ENCODE measurements around the gene RRP1B. TPM values are rescaled to one million over a fixed set of nuclear protein-coding genes. Genes with fewer than 3 reads are reported as not detected.

RRP1B gene
- total RNA-seq, 1 donor from 2014 or later = 47.4 TPM

DNA sequence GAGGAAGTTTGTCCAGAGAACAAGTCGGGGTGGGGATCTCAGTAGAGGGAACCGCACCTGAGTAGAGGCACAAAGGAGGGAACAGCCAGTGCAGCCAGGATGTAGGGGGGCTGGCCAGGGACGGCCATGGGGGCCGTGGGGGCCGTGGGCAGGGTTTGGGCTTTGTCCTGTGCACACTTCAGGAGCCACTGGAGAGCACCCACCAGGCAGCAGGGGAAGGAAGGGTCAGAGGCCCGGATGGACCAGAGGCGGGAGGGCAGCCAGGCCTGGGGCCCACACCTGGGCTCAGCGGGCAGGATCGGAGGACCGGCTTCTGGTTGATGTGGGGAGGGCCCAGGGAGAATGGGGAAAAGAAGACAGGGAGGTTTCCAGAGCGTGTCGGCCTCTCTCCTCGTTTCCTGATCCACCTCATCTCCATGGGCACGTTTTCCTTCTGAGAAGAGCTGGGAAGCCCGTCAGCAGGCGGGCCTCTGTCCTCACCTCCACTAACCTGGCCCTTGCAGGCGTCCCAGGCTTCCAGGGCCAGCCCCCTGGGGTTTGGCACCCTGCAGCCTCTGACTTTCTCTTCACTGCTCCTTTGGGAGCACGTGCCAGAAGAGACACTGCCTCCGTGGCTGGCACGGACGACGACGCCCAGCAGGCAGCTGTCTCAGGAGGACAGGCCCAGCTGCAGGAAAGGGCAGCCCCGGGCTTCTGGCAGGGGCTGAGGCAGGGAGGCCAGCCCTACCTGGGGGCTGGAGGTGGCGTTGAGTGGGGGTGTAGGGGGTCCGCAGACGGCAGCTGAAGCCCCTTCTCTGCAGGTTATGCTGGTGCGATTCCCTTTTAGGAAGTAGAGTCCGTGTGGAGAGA, 42.8 kb downstream of the RRP1B start:
- no peak for DNase-seq (ENCODE audit: low read depth)
- Histone ChIP-seq H3K27me3 (ENCODE audit: control insufficient read depth, insufficient read depth, low read length) (no peaks in the 10 kb centered on the region), H3K4me3 (ENCODE audit: low read depth, low read length) (no peak overlapping the region), H3K36me3 (ENCODE audit: control insufficient read depth, insufficient read depth, low read length) (no peaks in the 10 kb centered on the region)
- TF ChIP-seq, protein P1, sequence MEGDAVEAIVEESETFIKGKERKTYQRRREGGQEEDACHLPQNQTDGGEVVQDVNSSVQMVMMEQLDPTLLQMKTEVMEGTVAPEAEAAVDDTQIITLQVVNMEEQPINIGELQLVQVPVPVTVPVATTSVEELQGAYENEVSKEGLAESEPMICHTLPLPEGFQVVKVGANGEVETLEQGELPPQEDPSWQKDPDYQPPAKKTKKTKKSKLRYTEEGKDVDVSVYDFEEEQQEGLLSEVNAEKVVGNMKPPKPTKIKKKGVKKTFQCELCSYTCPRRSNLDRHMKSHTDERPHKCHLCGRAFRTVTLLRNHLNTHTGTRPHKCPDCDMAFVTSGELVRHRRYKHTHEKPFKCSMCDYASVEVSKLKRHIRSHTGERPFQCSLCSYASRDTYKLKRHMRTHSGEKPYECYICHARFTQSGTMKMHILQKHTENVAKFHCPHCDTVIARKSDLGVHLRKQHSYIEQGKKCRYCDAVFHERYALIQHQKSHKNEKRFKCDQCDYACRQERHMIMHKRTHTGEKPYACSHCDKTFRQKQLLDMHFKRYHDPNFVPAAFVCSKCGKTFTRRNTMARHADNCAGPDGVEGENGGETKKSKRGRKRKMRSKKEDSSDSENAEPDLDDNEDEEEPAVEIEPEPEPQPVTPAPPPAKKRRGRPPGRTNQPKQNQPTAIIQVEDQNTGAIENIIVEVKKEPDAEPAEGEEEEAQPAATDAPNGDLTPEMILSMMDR (IDR thresholded peaks at IDR 0.05; ENCODE audit: insufficient read depth, low read length, poor library complexity, severe bottlenecking) = no peak

DNA sequence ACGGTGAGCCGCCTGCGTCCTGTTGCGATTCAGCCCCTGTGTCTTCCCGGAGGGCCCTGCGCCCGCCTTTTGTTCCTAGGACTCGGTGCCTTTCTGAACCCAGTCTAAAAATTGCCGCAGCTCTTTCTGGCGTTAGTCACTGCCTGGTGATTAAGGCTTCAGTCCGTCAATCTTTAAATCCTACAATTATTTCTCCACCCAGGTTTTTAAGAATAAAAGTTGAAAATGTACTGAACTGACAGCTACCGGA, 43.4 kb downstream of the RRP1B start:
- Histone ChIP-seq H3K27me3 (ENCODE audit: control insufficient read depth, insufficient read depth, low read length) (no peaks in the 10 kb centered on the region), H3K4me3 (ENCODE audit: low read depth, low read length) (no peak overlapping the region), H3K36me3 (ENCODE audit: control insufficient read depth, insufficient read depth, low read length) (no peaks in the 10 kb centered on the region)
- TF ChIP-seq, protein P1 (IDR thresholded peaks at IDR 0.05; ENCODE audit: insufficient read depth, low read length, poor library complexity, severe bottlenecking) = no peak
- DNase-seq (ENCODE audit: low read depth) = no peak

DNA sequence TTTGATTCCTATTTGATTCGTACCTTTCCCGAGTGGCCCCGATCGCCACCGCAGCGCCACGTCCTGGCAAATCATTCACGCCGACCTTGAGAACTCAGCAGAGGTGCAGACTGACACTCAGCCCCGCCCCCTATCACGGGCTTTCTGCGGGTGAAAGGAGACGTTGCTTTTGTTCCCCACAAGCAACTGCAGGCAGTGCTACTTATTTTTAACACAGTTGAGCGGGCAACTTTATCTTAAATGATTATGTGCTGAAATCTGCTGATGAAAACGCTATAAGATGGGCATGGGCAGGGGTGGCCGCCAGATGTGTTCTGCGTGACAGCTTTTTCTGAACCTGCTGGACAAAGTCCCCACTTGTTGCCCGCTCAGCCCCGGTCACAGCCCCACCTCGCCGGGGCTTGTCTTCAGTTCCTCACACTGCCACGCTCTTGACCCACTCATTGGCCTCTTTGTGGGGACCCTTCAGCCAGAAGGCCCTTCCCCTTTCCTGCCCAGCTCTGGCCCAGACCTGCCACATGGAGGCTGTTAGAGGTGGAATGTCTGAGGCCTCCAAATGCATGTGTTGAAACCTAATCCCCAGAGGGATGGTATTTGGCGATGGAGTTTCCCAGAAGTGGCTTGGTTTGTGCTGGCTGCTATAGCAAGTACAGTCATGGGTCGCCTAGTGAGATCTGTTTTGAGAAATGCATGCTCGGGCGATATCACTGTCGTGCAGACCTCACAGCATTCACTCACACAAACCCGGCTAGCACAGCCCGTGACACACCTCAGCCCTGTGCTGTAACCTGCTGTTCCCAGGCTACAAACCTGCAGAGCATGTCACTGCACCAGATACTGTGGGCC, 43.9 kb downstream of the RRP1B start:
- DNase-seq (ENCODE audit: low read depth) = no peak
- TF ChIP-seq, protein P1 (IDR thresholded peaks at IDR 0.05; ENCODE audit: insufficient read depth, low read length, poor library complexity, severe bottlenecking) = no peak
- H3K27me3 ChIP-seq (ENCODE audit: control insufficient read depth, insufficient read depth, low read length) = no peaks in the 10 kb centered on the region
- H3K36me3 ChIP-seq (ENCODE audit: control insufficient read depth, insufficient read depth, low read length) = no peaks in the 10 kb centered on the region
- H3K4me3 ChIP-seq (ENCODE audit: low read depth, low read length) = no peak overlapping the region

DNA sequence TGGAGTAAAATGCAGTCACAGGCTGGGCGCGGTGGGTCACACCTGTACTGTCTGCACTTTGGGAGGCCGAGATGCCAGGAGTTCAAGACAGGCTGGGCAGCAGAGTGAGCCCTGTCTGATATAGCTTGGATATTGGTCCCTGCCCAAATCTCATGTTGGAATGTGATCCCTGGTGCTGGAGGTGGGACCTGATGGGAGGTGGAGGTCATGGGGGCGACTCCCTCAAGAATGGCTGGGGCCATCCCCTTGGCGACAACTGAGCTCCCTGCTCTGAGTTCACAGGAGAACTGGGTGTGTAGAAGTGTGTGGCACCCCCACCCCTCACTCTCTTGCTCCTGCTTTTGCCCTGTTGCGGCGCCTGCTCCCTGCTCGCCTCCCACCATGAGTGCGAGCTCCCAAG, 48.1 kb downstream of the RRP1B start:
- TF ChIP-seq, protein P1 (IDR thresholded peaks at IDR 0.05; ENCODE audit: insufficient read depth, low read length, poor library complexity, severe bottlenecking) = no peak
- no peaks in the 10 kb centered on the region for H3K27me3 ChIP-seq (ENCODE audit: control insufficient read depth, insufficient read depth, low read length)
- no peaks in the 10 kb centered on the region for H3K36me3 ChIP-seq (ENCODE audit: control insufficient read depth, insufficient read depth, low read length)
- no peak for DNase-seq (ENCODE audit: low read depth)
- no peak overlapping the region for H3K4me3 ChIP-seq (ENCODE audit: low read depth, low read length)

DNA sequence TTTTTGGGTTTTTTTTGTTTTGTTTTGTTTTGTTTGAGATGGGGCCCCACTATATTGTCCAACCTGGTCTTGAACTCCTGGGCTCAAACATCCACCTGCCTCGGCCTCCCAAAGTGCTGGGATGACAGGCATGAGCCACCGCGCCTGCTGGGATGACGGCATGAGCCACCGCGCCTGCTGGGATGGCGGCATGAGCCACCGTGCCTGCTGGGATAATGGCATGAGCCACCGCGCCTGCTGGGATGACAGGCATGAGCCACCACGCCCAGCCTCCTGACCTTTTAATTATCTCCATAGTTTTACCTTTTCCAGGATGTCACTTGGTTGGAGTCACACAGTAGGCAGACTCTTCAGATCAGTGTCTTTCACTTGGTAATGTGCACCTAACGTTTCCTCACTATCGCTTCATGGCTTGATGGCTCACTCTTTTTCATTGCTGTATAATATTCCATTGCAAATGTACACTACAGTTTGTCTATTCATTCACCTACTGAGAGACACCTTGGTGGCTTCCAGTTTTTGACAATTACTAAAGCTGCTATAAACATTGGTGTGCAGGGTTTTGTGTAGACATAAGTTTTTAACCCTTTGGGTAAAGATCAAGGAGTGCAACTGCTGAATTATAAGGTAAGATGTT, 49.5 kb downstream of the RRP1B start:
- Histone ChIP-seq H3K4me3 (ENCODE audit: low read depth, low read length) (no peak overlapping the region), H3K36me3 (ENCODE audit: control insufficient read depth, insufficient read depth, low read length) (no peaks in the 10 kb centered on the region), H3K27me3 (ENCODE audit: control insufficient read depth, insufficient read depth, low read length) (no peaks in the 10 kb centered on the region)
- TF ChIP-seq, protein P1 (IDR thresholded peaks at IDR 0.05; ENCODE audit: insufficient read depth, low read length, poor library complexity, severe bottlenecking) = no peak
- no peak for DNase-seq (ENCODE audit: low read depth)
